Chondrocyte (in vitro differentiated cells): Measurements from ENCODE around the gene GASK1A. TPM values are rescaled to one million over a fixed set of nuclear protein-coding genes. Genes with fewer than 3 reads are reported as not detected.

Experiments
- DNase-seq: peaks from one replicate; pipeline ENCODE4 v3.0.0; 2021; ENCODE audit warnings: mixed read lengths, low spot score
- H3K27ac Mint-ChIP-seq: one replicate; pipeline ENCODE4 v1.8.0; 2021; ENCODE audit warnings: mild to moderate bottlenecking, moderate library complexity, mixed read lengths; ENCODE audit not compliant: unreplicated experiment
- H3K27me3 Mint-ChIP-seq: 2 replicates; pipeline ENCODE4 v1.8.0; 2021; ENCODE audit warnings: low read depth, mixed read lengths
- H3K36me3 Mint-ChIP-seq: 2 replicates; pipeline ENCODE4 v1.8.0; 2021; ENCODE audit warnings: low read depth, mixed read lengths
- H3K4me1 Mint-ChIP-seq: 2 replicates; pipeline ENCODE4 v1.8.0; 2021; ENCODE audit warnings: low read depth, mild to moderate bottlenecking, mixed read lengths
- H3K4me3 Mint-ChIP-seq: one replicate; pipeline ENCODE4 v1.8.0; 2021; ENCODE audit warnings: mild to moderate bottlenecking, moderate library complexity, mixed read lengths; ENCODE audit not compliant: unreplicated experiment
- H3K9me3 Mint-ChIP-seq: 2 replicates; pipeline ENCODE4 v1.8.0; 2021; ENCODE audit warnings: low read depth, mixed read lengths
- total RNA-seq: library from RNA; stranded (reverse); gene quantifications from 3 replicates; pipeline ENCODE4 v1.2.1, GENCODE V29; 2021
- TF ChIP-seq, protein P1 (sequence below): fragments of 200-600 bp; sonication (generic); IDR thresholded peaks from 2 replicates; pipeline ENCODE4 v1.5.0; 2021; ENCODE audit warnings: antibody characterized with exemption, mild to moderate bottlenecking, moderate library complexity

The GASK1A gene
- total RNA-seq, 1 donor from 2014 or later: 0.17 TPM

DNA sequence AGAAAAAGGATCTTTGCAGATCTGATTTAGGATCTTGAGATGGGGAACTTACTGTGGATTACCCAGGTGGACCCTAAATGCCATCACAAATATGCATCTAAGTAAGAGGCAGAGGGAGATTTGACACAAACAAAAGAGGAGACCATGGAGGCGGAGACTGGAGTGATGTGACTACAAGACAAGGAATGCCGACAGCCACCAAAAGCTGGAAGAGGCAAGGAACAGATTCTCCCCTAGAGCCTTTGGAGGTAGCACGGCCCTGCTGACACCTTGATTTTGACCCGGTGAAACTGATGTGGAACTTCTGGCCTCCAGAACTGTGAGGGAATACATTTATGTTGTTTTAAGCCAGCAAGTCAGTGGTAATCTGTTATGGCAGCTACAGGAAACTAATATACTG is 44.0 kb downstream of the GASK1A start:
- no peak overlapping the region for H3K4me3 Mint-ChIP-seq
- H3K9me3 Mint-ChIP-seq: no peaks in the 10 kb centered on the region
- peaks cover 21% of the 10 kb centered on the region for H3K4me1 Mint-ChIP-seq
- no peak for DNase-seq
- H3K27me3 Mint-ChIP-seq: peaks cover 5% of the 10 kb centered on the region
- no peak overlapping the region for H3K27ac Mint-ChIP-seq
- TF ChIP-seq, protein P1, sequence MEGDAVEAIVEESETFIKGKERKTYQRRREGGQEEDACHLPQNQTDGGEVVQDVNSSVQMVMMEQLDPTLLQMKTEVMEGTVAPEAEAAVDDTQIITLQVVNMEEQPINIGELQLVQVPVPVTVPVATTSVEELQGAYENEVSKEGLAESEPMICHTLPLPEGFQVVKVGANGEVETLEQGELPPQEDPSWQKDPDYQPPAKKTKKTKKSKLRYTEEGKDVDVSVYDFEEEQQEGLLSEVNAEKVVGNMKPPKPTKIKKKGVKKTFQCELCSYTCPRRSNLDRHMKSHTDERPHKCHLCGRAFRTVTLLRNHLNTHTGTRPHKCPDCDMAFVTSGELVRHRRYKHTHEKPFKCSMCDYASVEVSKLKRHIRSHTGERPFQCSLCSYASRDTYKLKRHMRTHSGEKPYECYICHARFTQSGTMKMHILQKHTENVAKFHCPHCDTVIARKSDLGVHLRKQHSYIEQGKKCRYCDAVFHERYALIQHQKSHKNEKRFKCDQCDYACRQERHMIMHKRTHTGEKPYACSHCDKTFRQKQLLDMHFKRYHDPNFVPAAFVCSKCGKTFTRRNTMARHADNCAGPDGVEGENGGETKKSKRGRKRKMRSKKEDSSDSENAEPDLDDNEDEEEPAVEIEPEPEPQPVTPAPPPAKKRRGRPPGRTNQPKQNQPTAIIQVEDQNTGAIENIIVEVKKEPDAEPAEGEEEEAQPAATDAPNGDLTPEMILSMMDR: no peak
- no peaks in the 10 kb centered on the region for H3K36me3 Mint-ChIP-seq

GRCh38 chr3:43023746-43024145 is 44.6 kb downstream of the GASK1A start:
- Mint-ChIP-seq H3K4me3 (no peak overlapping the region), H3K9me3 (no peaks in the 10 kb centered on the region), H3K36me3 (no peaks in the 10 kb centered on the region), H3K27ac (no peak overlapping the region), H3K27me3 (peaks cover 5% of the 10 kb centered on the region), H3K4me1 (peaks cover 21% of the 10 kb centered on the region)
- TF ChIP-seq, protein P1: no peak
- no peak for DNase-seq

- TF ChIP-seq, protein P1: no peak
- Mint-ChIP-seq H3K27ac (no peak overlapping the region), H3K9me3 (no peaks in the 10 kb centered on the region), H3K36me3 (no peaks in the 10 kb centered on the region), H3K4me3 (no peak overlapping the region), H3K4me1 (peaks cover 21% of the 10 kb centered on the region), H3K27me3 (peaks cover 5% of the 10 kb centered on the region)
- no peak for DNase-seq
These were observed 45.2 kb downstream of the GASK1A start for GRCh38 chr3:43024181-43024885.

GRCh38 chr3:43025423-43025822 is 46.3 kb downstream of the GASK1A start:
- Mint-ChIP-seq H3K4me3 (no peak overlapping the region), H3K36me3 (no peaks in the 10 kb centered on the region), H3K4me1 (peaks cover 21% of the 10 kb centered on the region), H3K27ac (no peak overlapping the region), H3K9me3 (no peaks in the 10 kb centered on the region), H3K27me3 (peaks cover 5% of the 10 kb centered on the region)
- no peak for DNase-seq
- TF ChIP-seq, protein P1: no peak

- TF ChIP-seq, protein P1: no peak
- Mint-ChIP-seq H3K4me1 (peaks cover 21% of the 10 kb centered on the region), H3K27me3 (peaks cover 4% of the 10 kb centered on the region), H3K4me3 (no peak overlapping the region), H3K9me3 (no peaks in the 10 kb centered on the region), H3K36me3 (no peaks in the 10 kb centered on the region), H3K27ac (no peak overlapping the region)
- DNase-seq: no peak
These were observed 48.9 kb downstream of the GASK1A start for GRCh38 chr3:43028001-43028400.
